ENCODE results near the gene ACP7. TPM values are rescaled to one million over a fixed set of nuclear protein-coding genes. Genes with fewer than 3 reads are reported as not detected.

Gene ACP7
- total RNA-seq, 1 donor from 2014 or later: not detected

DNA sequence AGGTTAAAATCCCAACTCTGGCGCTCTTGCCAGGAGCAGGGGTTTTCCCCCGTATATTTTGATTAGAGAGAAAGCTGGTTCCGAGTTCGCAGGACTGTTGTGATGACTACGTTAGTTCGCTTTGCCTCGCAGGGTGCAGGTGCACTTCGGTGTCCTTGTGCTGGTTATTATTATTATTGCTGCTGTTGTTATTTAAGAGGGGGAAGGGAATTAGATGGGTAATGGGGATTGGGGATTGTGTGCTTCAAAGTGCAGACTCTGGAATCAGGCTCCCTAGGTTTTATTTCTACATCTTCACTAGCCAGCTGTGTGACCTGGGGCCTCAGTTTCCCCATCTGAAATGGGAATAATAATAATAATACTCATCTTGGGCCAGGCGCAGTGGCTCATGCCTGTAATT is 15.2 kb downstream of the ACP7 start:
- H3K36me3 Mint-ChIP-seq (ENCODE audit: low read depth): no peaks in the 10 kb centered on the region
- CTCF ChIA-PET: no interaction called here
- no peaks in the 10 kb centered on the region for H3K9me3 Mint-ChIP-seq
- intact Hi-C loops (cut with micrococcal nuclease): no loop called here
- peaks cover 38% of the 10 kb centered on the region for H3K27me3 Mint-ChIP-seq
- H3K4me1 Mint-ChIP-seq: no peaks in the 10 kb centered on the region
- ATAC-seq (ENCODE audit: low read depth): no peak
- no peak overlapping the region for H3K4me3 Mint-ChIP-seq
- TF ChIP-seq, protein P1, sequence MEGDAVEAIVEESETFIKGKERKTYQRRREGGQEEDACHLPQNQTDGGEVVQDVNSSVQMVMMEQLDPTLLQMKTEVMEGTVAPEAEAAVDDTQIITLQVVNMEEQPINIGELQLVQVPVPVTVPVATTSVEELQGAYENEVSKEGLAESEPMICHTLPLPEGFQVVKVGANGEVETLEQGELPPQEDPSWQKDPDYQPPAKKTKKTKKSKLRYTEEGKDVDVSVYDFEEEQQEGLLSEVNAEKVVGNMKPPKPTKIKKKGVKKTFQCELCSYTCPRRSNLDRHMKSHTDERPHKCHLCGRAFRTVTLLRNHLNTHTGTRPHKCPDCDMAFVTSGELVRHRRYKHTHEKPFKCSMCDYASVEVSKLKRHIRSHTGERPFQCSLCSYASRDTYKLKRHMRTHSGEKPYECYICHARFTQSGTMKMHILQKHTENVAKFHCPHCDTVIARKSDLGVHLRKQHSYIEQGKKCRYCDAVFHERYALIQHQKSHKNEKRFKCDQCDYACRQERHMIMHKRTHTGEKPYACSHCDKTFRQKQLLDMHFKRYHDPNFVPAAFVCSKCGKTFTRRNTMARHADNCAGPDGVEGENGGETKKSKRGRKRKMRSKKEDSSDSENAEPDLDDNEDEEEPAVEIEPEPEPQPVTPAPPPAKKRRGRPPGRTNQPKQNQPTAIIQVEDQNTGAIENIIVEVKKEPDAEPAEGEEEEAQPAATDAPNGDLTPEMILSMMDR (IDR thresholded peaks at IDR 0.05): no peak
- no peak overlapping the region for H3K27ac Mint-ChIP-seq
- POLR2A ChIA-PET: no interaction called here
- DNase-seq: no peak

DNA sequence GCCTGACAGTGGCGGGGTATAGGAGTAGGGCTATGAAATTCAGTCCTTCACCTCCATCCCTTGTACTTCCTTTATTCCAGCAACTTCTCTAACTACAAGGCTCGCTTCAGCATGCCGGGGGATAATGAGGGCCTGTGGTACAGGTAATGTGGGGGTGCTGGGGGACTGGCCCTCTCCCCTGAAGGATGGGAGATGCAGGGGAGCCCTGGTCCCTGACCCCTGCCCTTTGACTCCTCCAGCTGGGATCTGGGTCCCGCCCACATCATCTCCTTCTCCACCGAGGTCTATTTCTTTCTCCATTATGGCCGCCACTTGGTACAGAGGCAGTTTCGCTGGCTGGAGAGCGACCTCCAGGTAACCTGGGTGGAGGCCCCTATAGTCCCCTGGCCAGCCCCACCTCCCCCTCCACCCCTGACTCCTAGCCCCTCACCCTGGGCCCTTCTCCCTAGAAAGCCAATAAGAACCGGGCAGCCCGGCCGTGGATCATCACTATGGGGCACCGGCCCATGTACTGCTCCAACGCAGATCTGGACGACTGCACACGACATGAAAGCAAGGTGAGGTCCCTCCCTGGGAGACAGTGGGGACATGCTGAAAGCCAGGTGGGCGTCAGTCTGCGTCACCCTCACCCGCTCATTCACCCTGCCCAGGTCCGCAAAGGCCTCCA is 16.5 kb downstream of the ACP7 start:
- TF ChIP-seq, protein P1 (IDR thresholded peaks at IDR 0.05): no peak
- POLR2A ChIA-PET: interaction anchor here (0.7 kb wide), 1 partner anchor 50 kb away, joined by 6 read pairs; no protein-coding TSS in a partner anchor
- no peaks in the 10 kb centered on the region for H3K4me1 Mint-ChIP-seq
- H3K9me3 Mint-ChIP-seq: no peaks in the 10 kb centered on the region
- no peak overlapping the region for H3K4me3 Mint-ChIP-seq
- peaks cover 30% of the 10 kb centered on the region for H3K27me3 Mint-ChIP-seq
- no peaks in the 10 kb centered on the region for H3K36me3 Mint-ChIP-seq (ENCODE audit: low read depth)
- no peak overlapping the region for H3K27ac Mint-ChIP-seq
- intact Hi-C loops (cut with micrococcal nuclease): no loop called here
- no peak for ATAC-seq (ENCODE audit: low read depth)
- CTCF ChIA-PET: no interaction called here
- DNase-seq: no peak

DNA sequence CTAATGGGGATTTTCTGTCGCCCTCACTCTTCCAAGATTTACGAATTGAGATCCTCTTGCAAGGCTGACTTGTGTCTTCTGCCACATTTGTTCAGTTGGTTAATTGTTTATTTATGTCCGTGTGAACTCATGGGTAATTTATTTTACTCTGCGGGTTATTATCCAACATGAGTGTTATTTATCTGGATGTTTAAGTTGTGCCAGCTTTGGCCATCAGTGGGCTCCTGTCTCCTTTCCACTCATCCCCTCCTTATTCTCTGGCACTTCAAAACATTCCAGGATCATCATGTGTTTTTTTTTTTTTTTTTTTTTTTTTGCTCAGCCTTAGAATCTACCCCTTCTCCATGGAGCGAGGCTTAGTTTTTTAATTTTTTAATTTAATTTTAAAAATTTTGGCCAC is 19.0 kb downstream of the ACP7 start:
- intact Hi-C loops (cut with micrococcal nuclease): no loop called here
- no peaks in the 10 kb centered on the region for H3K36me3 Mint-ChIP-seq (ENCODE audit: low read depth)
- POLR2A ChIA-PET: no interaction called here

DNA sequence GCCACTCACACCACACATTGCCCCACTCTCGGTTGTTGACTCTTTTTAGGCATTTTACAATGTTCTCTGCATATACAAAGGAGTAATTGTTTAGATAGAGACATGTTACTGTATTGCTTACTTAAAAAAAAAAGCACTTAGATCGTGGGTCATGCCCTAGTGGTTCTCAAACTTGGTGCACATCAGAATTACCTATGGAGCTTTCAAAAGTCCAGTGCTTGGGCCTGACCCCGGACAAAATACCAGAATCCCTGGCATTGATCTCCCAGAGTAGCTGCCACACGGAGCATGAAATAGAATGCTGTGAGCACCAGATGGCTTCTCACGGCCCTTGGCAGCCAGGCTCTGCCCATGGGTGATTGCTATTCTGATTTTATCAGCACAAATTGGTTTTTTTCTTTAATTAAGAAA is 20.0 kb downstream of the ACP7 start:
- H3K9me3 Mint-ChIP-seq: no peaks in the 10 kb centered on the region

More for the DNA sequence above, 19.0 kb downstream of the ACP7 start:
- no peak overlapping the region for H3K27ac Mint-ChIP-seq
- H3K27me3 Mint-ChIP-seq: peaks cover 13% of the 10 kb centered on the region
- no peak overlapping the region for H3K4me3 Mint-ChIP-seq
- H3K4me1 Mint-ChIP-seq: no peaks in the 10 kb centered on the region
- H3K9me3 Mint-ChIP-seq: no peaks in the 10 kb centered on the region
- DNase-seq (no peak), ATAC-seq (ENCODE audit: low read depth) (no peak)
- CTCF ChIA-PET: no interaction called here
- TF ChIP-seq, protein P1 (IDR thresholded peaks at IDR 0.05): no peak

DNA sequence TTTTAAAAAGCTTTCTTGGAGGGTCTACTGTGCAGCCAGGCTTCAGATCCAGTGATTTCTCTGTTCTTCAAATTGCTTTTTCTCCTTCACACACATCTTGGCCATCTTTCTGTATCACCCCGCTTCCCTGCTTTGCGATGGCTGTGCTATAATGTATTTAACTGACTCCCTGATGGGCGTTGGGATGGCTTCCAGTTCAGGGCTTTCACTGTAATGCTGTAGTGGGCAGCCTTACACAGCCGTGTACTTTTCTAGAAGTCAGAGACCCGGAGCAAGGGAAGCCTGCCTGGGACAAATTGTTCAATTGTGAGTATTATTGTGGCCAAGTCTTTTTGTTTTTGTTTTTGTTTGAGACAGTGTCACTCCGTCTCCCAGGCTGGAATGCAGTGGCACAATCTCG is 22.0 kb downstream of the ACP7 start:
- H3K4me3 Mint-ChIP-seq: no peak overlapping the region
- no peaks in the 10 kb centered on the region for H3K9me3 Mint-ChIP-seq
- intact Hi-C loops (cut with micrococcal nuclease): no loop called here
- ChIA-PET CTCF (no interaction called here), POLR2A (interaction anchor here (0.6 kb wide), 1 partner anchor 1605 kb away, joined by 3 read pairs; no protein-coding TSS in a partner anchor)
- peaks cover 5% of the 10 kb centered on the region for H3K27me3 Mint-ChIP-seq
- DNase-seq (no peak), ATAC-seq (ENCODE audit: low read depth) (no peak)
- TF ChIP-seq, protein P1 (IDR thresholded peaks at IDR 0.05): no peak
- H3K27ac Mint-ChIP-seq: no peak overlapping the region
- no peaks in the 10 kb centered on the region for H3K36me3 Mint-ChIP-seq (ENCODE audit: low read depth)
- H3K4me1 Mint-ChIP-seq: peaks cover 3% of the 10 kb centered on the region

More for the DNA sequence above, 20.0 kb downstream of the ACP7 start:
- ChIA-PET POLR2A (no interaction called here), CTCF (no interaction called here)
- no peak for ATAC-seq (ENCODE audit: low read depth)
- Mint-ChIP-seq H3K4me1 (no peaks in the 10 kb centered on the region), H3K36me3 (ENCODE audit: low read depth) (no peaks in the 10 kb centered on the region), H3K27me3 (peaks cover 10% of the 10 kb centered on the region), H3K4me3 (no peak overlapping the region), H3K27ac (no peak overlapping the region)
- no peak for DNase-seq
- intact Hi-C loops (cut with micrococcal nuclease): no loop called here
- TF ChIP-seq, protein P1 (IDR thresholded peaks at IDR 0.05): no peak
